GM21737 (cell line): ENCODE data around the gene CAPZA1.

ENCODE experiments used
- ATAC-seq: cut with Tn5 transposase; IDR thresholded peaks from one replicate; pipeline ENCODE4 v1.9.1; 2021; ENCODE audit warnings: mild to moderate bottlenecking, moderate library complexity; ENCODE audit not compliant: unreplicated experiment

CAPZA1 gene

DNA sequence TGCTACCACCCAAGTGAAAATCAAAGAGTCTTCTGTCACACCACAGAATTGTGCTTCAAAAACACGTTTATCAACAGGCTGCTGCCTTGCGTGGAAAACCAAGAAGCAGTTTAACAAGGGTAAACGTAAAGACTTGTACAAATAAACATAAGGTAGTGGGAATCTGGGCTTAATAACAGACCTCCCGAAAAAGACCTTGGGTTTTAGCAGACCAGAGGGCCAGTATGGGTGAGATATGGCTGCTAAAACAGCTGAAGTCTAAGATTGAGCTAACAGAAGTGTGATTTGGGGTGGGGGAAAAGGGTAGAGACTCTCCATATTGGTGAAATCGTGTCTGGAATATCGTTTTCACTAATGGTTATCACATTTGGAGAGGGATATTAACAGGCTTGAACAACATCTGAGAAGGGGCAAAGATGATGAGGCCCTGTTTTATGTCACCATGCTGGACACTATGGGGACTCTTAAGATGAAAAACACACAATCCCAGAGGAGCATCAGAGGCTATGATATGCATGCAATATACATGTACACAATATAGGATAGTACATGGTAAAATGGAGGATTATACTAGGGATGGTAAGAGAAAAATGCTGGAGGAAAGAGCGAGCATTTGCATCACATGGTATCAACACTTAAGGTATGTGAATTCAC, 56.2 kb downstream of the CAPZA1 start:
- no peak for ATAC-seq

DNA sequence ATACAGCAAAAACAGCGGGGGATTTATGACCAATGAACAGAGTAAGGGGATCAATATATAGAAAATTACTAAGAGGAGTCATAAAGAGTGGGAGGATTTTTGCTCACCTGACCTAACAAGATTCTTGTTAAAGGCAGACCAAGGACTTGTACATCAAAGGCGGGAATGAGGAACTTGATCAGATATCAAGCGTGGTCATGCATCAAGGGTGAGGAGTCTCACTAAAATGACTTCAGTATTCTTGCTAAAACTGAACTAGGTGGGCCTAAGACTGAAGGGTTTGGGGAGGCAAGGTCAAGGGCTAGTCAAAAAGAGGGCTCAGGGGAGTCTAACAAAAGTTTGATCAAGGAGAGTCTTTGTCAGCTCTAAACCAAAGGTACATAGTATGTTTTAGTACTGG, 56.9 kb downstream of the CAPZA1 start:
- ATAC-seq = no peak

DNA sequence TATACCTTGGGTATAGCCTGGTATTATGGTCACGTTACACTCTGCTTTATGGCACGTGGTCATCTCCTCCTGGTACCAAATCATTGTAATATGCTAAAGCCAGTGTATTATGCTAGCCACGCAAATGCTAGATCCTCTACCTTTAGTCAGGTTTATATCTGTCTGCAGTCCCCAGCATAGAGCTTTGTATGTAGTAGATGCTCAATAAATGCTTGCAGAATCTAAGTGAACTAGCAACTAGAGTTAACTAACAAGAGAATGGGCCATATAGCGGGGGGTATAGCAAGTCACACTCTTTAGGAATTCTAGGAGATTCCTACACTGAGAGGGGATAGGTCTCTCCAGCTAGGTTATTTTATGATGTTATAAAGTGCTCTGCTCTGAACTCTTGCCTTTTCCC, 57.9 kb downstream of the CAPZA1 start:
- ATAC-seq = no peak

DNA sequence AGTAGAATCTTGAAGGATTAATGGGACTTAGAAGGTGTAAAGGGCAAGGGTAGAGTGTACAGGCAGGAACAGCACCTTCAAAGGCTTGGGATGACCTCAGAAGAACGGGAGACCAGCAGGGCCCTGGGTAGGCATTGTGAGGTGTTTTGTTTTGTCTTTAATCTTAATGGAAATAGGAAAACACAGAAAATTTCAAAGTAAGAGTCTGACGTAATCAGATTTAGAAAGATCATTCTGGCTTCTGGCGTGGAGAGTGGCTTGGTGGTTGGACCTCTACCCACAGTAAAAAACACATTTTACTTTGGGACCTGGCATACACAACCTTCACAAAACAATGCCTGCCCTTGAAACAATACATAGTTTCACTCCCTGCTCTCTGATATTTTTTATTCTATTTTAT, 59.0 kb downstream of the CAPZA1 start:
- no peak for ATAC-seq

DNA sequence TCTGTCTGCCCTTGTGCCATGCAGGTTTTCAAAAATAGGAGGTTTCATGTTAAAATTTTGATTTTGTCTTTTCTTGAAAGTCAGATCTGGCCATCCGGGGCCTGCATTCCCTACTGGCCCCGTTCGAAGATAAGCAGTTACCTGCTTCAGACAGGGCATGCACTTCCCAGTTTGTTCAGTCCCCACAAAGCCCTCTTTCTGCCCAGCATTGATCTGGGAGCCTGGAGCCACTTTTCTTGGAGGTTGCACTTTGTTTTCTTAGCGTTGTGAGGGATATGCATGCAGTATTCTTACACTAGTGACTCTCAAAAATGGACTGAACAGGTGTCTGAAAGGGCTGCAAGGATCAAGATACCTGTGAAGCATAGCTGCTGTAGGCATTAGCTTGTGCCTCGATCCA, 66.3 kb downstream of the CAPZA1 start:
- ATAC-seq = no peak

DNA sequence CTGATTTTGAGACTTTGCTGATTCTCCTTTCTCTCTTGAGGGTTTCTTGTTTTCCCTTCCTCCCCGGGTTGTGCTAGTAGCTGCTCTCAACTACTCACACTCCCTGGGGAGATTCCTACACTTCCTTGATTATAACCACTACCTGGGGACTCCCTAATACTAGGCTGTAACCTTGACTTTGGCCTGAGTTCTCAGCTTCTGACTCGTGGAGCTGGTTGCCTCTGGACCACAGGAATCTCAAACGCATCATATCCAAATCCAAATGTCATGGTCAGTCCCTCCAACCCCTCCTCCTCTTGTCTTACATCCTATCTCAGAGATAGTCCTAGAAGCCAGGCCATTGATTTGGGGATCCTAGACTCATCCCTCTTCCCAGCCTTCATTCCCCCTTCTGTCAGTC, 66.8 kb downstream of the CAPZA1 start:
- no peak for ATAC-seq

DNA sequence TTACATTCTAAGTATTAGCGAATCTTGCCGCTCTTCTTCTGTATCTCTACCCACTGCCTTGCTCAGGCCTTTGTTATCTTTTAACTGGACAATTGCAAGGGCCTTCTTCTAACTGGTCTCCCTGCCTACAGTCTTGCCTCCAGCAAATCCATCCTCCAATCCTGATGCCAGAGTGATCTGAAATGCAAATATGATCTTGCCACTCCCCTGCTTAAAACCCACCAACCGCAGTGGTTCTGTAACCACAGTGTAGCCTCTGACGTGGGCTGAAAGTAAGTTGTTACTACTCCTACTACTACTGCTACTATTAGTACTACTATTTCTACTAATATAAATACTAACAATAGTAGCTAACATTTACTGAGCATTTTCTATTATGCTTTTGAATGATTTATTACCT, 67.2 kb downstream of the CAPZA1 start:
- no peak for ATAC-seq

DNA sequence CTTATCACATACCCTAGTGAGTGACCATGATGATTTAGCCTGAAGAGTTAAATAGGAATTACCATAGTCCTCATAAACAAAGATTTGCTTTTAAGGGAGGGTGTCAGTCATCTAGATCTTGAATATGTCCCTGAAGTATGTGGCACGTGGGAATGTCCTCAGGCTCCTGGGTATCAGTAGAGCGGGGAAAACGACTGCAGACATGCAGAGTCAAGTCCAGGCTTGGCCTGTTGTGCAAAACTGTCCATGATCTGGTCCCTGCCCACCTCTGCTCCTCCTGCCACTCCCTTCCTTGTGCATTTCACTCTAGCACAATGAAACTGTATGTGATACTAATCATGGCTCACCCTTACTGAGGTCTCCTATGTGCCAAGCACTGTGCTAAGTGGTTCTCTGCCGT, 67.7 kb downstream of the CAPZA1 start:
- ATAC-seq = no peak

DNA sequence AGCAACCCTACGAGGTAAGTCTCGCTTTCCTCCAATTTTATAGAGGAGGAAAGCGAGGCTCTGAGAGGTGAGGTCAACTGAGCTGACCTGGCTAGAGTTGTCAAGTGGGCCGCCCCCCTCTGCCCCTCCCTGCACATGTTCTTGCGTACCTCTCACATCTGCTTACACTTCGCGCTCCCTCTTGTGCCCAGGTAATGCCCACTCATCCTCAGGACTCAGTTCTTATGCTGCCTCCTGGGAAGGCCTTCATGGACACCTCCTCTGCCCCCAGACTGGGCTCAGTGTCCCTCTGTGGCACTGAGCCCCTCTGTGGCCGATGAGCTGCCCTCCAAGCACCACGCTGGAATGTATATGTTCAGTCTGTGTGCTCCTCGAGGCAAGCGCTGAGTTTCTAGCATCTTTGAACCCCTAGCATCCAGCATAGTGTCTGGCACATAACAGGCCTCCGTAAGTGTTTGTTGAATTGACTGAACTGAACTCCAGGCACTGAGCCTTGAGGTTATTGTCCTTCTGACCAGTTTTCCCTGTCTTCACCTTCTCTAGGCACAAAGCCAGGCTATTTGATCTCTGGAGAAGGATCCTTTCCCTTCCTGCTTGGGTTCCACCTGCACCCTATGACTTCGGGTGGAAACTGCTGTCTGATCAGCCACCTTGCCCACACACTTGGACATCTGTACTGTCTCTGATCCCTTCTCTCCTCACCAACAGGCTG, 68.3 kb downstream of the CAPZA1 start:
- no peak for ATAC-seq

DNA sequence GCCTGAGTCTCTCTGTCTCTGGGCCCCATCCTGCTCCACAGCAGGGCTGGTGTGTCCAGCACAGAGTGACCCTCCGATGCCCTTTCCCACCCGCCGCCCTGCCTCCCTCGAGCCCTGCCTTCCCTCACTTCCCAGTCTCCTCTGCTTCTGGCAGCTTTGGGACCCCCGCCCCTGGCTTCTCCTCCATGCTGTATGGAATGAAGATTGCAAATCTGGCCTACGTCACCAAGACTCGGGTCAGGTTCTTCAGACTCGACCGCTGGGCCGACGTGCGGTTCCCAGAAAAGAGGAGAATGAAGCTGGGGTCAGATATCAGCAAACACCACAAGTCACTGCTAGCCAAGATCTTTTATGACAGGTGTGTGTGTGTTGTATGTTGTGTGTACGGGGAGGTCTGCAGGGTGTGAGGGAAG, 69.2 kb downstream of the CAPZA1 start:
- no peak for ATAC-seq

DNA sequence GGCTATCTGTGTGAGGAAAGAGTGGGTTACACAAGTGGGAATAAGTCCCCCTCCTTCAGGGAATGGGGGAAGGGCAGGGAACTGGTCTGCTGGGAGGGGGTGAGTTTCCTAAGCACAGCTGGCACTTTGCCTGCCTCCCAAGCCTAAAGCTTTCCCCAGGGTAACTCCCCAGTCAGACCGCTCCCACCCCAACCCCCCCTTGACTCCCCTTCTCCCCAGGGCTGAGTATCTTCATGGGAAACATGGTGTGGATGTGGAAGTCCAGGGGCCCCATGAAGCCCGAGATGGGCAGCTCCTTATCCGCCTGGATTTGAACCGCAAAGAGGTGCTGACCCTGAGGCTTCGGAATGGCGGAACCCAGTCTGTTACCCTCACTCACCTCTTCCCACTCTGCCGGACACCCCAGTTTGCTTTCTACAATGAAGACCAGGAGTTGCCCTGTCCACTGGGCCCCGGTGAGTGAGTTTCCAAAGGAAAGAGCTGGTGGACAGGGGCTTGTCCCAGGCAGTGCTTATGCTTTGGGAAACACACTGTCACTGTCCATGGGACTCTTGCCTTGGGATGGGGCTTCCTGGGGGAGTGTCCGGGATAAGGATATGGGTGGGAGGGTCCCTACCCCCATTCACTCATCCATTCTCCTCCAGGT, 69.7 kb downstream of the CAPZA1 start:
- ATAC-seq = no peak

DNA sequence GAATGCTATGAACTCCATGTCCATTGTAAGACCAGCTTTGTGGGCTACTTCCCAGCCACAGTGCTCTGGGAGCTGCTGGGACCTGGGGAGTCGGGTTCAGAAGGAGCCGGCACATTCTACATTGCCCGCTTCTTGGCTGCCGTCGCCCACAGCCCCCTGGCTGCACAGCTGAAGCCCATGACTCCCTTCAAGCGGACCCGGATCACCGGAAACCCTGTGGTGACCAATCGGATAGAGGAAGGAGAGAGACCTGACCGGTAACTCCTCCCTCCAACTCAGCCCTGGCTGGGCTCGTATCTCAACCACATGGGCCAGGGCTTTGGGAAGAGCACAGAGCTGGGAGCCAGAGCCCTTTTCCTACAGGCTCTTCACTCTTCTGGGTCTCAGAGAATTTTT, 70.2 kb downstream of the CAPZA1 start:
- no peak for ATAC-seq

DNA sequence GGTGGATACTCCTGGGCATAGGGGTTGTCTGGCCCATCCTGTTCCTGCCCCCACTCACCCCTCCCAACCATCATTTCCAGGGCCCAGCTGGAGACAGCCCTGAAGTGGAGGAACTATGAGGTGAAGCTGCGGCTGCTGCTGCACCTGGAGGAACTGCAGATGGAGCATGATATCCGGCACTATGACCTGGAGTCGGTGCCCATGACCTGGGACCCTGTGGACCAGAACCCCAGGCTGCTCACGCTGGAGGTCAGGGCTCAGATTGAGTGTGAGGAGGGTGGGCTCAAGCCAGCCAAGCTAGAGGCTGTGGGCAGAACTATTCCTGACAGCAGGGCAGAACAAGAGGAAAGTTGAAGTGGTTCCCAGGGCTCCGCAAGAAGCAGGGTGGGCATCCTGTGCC, 73.0 kb downstream of the CAPZA1 start:
- no peak for ATAC-seq

DNA sequence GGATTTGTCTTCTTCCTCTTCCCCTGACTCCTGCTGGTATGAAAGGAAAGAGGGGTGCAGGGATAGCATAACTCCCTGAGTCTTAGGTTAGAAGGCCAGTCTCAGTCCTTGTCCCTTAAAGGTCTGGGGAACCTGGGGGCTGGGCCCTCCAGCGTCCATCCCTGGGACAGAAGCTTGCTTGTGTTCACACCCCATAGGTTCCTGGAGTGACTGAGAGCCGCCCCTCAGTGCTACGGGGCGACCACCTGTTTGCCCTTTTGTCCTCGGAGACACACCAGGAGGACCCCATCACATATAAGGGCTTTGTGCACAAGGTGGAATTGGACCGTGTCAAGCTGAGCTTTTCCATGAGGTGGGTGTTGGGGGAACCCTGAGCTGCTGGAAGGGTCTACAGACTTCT, 74.2 kb downstream of the CAPZA1 start:
- no peak for ATAC-seq

DNA sequence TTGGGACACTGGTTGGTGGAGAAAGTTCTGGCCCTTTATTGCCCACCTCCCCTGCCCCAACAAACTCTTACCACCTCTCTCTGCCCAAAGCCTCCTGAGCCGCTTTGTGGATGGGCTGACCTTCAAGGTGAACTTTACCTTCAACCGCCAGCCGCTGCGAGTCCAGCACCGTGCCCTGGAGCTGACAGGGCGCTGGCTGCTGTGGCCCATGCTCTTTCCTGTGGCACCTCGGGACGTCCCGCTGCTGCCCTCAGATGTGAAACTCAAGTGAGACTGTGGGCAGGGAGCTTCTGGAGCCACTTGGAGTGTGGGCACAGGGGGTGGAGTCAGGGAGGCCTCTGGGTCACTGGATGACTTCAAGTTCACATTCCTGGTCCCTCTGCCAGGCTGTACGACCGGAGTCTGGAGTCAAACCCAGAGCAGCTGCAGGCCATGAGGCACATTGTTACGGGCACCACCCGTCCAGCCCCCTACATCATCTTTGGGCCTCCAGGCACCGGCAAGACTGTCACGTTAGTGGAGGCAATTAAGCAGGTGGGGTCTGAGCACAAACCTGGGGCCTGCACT, 74.8 kb downstream of the CAPZA1 start:
- no peak for ATAC-seq

DNA sequence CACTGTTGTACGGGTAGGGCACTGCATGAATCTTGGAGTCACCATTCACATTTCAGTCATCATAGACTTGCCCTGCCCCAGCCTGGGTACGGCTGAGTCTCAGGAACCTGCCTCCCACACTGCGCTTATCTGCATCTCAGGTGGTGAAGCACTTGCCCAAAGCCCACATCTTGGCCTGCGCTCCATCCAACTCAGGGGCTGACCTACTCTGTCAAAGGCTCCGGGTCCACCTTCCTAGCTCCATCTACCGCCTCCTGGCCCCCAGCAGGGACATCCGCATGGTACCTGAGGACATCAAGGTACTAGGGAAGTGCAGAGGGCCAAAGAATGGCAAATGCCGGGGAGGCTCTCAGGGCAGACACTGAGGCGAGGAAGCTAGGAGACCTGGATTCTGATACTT, 75.6 kb downstream of the CAPZA1 start:
- ATAC-seq = no peak

DNA sequence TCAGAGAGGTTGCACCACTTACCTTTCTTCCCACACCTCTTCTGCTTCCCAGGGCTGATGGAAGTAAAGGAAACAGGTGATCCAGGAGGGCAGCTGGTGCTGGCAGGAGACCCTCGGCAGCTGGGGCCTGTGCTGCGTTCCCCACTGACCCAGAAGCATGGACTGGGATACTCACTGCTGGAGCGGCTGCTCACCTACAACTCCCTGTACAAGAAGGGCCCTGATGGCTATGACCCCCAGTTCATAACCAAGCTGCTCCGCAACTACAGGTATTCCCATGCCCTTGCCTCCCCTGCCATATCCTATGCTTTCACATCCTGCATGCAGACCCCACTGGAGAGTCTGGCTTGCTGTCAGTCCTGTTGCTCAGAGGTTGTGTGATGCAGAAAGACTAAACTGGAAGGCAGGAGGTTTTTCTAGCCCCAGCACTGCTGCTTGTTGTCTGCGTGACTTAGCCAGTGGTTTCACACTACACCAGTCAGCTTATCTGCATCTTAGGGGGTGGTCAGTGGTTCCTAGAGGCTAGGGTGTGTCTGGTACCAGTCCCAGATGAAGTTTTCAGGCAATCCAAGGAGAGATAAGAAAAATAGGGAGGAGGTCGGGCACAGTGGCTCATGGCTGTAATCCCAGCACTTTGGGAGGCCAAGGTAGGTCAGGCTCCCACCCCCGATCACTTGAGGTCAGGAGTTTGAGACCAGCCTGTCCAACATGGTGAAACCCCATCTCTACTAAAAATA, 77.1 kb downstream of the CAPZA1 start:
- ATAC-seq = no peak

DNA sequence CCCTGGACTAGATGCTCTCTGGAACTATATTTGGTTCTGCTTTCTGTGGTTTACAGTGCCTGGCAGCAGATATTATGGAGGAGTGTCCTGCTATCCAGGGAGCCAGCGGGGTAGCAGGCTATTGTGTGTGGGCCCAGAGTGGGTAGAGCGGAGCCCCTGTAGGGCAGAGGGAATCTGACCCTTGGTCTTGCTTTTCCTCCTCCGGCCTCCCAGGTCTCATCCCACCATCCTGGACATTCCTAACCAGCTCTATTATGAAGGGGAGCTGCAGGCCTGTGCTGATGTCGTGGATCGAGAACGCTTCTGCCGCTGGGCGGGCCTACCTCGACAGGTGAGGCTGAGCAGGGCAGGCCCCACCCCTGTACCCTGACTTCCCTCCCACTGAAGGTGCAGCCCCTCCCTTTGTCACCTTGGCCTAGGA, 78.2 kb downstream of the CAPZA1 start:
- no peak for ATAC-seq

DNA sequence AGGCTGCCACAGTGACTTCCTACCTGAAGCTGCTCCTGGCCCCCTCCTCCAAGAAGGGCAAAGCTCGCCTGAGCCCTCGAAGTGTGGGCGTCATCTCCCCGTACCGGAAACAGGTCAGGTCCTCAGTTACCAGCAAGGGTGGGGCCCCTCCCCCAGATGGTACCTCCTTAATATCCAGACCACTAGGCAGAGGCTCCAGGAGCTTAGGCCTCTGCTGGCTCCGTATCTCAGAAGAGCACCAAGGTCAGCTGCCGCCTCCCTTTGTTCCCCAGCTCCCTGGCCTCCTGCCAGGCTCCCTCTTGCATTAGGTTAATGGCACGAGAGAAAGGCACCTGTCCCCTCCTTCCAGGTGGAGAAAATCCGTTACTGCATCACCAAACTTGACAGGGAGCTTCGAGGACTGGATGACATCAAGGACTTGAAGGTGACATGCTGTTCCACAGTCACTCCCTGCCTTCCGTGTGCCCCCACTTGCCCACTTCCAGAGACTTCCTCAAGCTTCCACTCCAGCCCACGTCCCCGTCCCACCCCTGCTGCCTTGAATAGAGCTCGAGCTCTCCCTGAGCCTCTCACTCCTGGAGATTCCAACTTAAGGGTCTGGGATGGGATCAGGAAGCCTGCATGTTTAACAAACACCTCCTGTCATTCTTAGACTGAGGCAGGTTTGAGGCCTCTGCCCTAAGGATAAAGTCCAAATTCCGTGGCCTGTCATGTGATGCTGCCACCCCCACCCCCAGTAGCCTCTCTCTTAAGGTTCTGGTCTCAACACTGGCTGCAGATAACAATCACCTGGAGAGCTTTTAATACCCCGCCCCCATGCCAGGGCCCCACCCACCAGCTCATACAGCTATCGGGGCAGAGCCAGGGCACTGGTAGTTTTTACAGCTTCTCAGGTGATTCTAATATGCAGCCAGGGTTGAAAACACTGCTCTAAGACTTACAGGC, 79.0 kb downstream of the CAPZA1 start:
- no peak for ATAC-seq

DNA sequence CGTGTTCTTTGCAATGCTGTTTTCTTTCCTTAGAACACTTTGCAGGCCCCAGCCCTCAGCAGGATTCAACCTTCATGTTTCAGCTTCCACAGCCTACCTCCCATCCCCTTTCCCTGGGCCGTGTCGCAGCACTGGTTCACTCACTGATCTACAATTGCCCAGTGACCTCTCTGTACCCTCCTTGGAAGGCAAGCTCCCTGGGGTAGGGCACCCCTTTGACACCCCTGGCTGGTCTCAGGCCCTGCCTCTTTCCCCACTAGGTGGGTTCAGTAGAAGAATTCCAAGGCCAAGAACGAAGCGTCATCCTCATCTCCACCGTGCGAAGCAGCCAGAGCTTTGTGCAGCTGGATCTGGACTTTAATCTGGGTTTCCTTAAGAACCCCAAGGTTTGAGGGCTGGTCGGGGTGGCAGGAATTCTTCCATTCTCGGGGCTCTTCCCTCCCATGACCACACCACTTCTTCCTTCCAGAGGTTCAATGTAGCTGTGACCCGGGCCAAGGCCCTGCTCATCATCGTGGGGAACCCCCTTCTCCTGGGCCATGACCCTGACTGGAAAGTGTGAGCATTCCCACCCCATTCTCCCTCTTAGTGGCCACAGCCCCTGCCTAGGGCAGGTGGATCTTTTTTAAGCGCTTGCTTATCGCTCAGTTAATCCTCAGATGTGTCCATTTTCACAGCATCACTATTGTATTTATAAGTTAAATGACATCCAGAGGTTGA, 80.0 kb downstream of the CAPZA1 start:
- ATAC-seq = no peak
